DOHH2 (cell line): Measurements from ENCODE around the gene BABAM2.

Experiments
- H3F3A ChIP-seq: fragments of 200-600 bp; sonication (generic), shearing (Covaris generic); 2 replicates; pipeline ENCODE4 v1.6.0; 2016; ENCODE audit warnings: antibody characterized with exemption, mild to moderate bottlenecking; ENCODE audit not compliant: control insufficient read depth, insufficient read depth
- H3K27ac ChIP-seq: fragments of 200-600 bp; sonication (generic); 2 replicates; pipeline ENCODE4 v1.5.1; 2014; ENCODE audit warnings: low read depth, mild to moderate bottlenecking, low read length, moderate library complexity
- H3K27me3 ChIP-seq: fragments of 200-600 bp; sonication (generic); 2 replicates; pipeline ENCODE4 v1.6.1; 2014; ENCODE audit warnings: mild to moderate bottlenecking, low read length, mixed read lengths; ENCODE audit not compliant: control insufficient read depth
- H3K36me3 ChIP-seq: fragments of 200-600 bp; sonication (generic); 2 replicates; pipeline ENCODE4 v1.6.1; 2014; ENCODE audit warnings: mild to moderate bottlenecking, low read length, moderate library complexity, mixed read lengths; ENCODE audit not compliant: control insufficient read depth
- H3K4me1 ChIP-seq: fragments of 200-600 bp; sonication (generic); 2 replicates; pipeline ENCODE4 v1.6.1; 2014; ENCODE audit warnings: mild to moderate bottlenecking, low read length, mixed read lengths; ENCODE audit not compliant: control insufficient read depth
- H3K4me2 ChIP-seq: fragments of 200-600 bp; sonication (generic); 2 replicates; pipeline ENCODE4 v1.6.0; 2014; ENCODE audit warnings: mild to moderate bottlenecking, low read length, moderate library complexity
- H3K4me3 ChIP-seq: fragments of 200-600 bp; sonication (generic); 2 replicates; pipeline ENCODE4 v1.5.1; 2014; ENCODE audit warnings: mild to moderate bottlenecking, low read length, mixed read lengths
- H3K79me2 ChIP-seq: fragments of 200-600 bp; sonication (generic); 2 replicates; pipeline ENCODE4 v1.6.1; 2014; ENCODE audit warnings: mild to moderate bottlenecking, low read length, mixed read lengths; ENCODE audit not compliant: control insufficient read depth
- H3K9me2 ChIP-seq: fragments of 200-600 bp; sonication (generic); replicated peaks from 2 replicates; pipeline ENCODE4 v1.6.1; 2014; ENCODE audit warnings: mild to moderate bottlenecking, low read length, mixed read lengths; ENCODE audit not compliant: control insufficient read depth
- H3K9me3 ChIP-seq: fragments of 200-600 bp; sonication (generic); 2 replicates; pipeline ENCODE4 v1.6.1; 2014; ENCODE audit warnings: antibody characterized with exemption, low read length, mixed read lengths; ENCODE audit not compliant: control insufficient read depth, insufficient read depth
- H4K20me1 ChIP-seq: fragments of 200-600 bp; sonication (generic); 2 replicates; pipeline ENCODE4 v1.6.0; 2014; ENCODE audit warnings: low read depth, mild to moderate bottlenecking, antibody characterized with exemption, low read length, moderate library complexity; ENCODE audit not compliant: control insufficient read depth, insufficient read depth
- EZH2phosphoT487 ChIP-seq: fragments of 200-600 bp; sonication (generic); IDR thresholded peaks from 2 replicates; pipeline ENCODE4 v1.6.1; 2017; ENCODE audit warnings: borderline replicate concordance, mild to moderate bottlenecking, antibody characterized with exemption, low read length, moderate library complexity, mixed read lengths
- TF ChIP-seq, protein P1 (sequence below): fragments of 200-600 bp; sonication (generic); IDR thresholded peaks from one replicate; pipeline ENCODE4 v1.5.1; 2014; ENCODE audit warnings: antibody characterized with exemption, mild to moderate bottlenecking, low read depth, low read length; ENCODE audit not compliant: poor library complexity, severe bottlenecking

BABAM2 gene

DNA sequence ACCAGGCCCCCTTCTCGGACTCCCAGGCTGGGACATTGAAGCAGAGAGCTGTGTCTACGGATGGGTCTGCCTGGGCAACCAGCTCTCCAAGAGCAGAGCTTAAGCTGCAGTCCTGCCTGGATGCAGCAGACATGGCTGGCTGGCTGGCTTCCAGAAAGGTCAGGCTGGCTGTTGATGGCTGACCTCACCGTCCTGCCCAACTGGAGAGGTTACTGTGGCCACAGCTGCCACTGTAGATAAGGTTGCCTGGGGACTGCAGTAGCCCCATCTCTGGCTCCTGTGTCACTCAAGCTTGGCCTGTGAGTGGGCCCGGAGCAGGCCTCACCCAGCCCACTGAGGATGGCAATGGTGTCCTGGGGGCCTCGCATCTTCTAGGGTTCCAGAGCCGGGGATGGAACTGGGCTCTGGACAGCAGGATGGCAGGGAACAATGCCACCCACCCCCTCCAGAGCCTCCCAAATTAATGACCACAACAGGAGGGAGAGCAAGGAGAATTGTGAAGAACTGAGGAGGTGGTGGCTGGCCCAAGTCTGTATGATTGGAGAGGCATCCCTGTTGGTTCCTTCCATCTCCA, 465.1 kb downstream of the BABAM2 start:
- H3K27me3 ChIP-seq, result no peaks in the 10 kb centered on the region
- TF ChIP-seq, protein P1, sequence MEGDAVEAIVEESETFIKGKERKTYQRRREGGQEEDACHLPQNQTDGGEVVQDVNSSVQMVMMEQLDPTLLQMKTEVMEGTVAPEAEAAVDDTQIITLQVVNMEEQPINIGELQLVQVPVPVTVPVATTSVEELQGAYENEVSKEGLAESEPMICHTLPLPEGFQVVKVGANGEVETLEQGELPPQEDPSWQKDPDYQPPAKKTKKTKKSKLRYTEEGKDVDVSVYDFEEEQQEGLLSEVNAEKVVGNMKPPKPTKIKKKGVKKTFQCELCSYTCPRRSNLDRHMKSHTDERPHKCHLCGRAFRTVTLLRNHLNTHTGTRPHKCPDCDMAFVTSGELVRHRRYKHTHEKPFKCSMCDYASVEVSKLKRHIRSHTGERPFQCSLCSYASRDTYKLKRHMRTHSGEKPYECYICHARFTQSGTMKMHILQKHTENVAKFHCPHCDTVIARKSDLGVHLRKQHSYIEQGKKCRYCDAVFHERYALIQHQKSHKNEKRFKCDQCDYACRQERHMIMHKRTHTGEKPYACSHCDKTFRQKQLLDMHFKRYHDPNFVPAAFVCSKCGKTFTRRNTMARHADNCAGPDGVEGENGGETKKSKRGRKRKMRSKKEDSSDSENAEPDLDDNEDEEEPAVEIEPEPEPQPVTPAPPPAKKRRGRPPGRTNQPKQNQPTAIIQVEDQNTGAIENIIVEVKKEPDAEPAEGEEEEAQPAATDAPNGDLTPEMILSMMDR, result no peak
- TF ChIP-seq EZH2phosphoT487, result no peak
- H4K20me1 ChIP-seq, result no peaks in the 10 kb centered on the region
- H3K79me2 ChIP-seq, result no peaks in the 10 kb centered on the region
- H3K4me3 ChIP-seq, result no peak overlapping the region
- no peaks in the 10 kb centered on the region for H3K9me2 ChIP-seq
- no peaks in the 10 kb centered on the region for H3F3A ChIP-seq
- no peaks in the 10 kb centered on the region for H3K36me3 ChIP-seq
- no peaks in the 10 kb centered on the region for H3K9me3 ChIP-seq
- H3K4me1 ChIP-seq, result no peaks in the 10 kb centered on the region; the same call in 1 of the 2 replicates
- no peak overlapping the region for H3K4me2 ChIP-seq
- H3K27ac ChIP-seq, result no peak overlapping the region

DNA sequence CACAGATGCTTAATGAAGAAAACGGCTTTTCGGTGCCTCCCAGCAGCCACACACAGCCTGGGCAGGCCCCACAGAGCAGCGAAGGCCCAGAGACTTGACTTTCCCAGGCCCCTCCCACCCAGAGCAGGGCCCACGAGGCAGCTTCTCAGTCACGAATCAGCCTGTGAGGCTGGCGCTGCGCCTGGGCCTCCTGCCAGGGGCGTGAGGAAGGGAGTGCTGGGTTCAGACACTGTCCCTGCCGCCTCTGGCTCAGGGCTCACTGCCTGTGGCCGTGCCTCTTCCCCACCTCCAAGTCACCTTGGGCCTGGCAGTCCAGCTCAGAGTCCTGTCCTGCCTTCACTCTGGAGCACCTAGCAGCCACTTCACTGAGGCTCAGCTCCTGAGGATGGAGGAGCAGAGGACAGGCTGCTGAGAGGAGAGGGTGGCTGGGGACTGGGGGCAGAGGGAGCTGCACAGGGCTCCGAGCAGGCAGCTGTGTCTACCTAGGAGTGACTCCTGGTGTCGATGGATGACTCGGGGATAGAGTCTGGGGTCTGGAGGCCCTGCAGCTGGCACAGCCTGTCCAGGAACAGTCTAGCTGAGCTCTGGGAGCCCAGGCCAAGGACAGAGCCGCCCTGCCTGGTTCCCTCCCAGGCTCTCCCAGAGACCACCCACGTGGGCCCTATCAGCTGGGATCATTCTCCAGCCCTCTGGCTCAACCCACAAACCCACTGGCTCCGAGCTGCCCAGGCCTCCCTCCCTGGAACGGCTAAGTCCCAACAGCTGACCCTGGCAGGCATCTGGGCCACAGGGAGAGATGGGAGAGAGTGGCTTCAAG, 465.8 kb downstream of the BABAM2 start:
- Histone ChIP-seq H3K27ac (no peak overlapping the region), H3K79me2 (no peaks in the 10 kb centered on the region), H3K9me3 (no peaks in the 10 kb centered on the region), H3F3A (no peaks in the 10 kb centered on the region), H3K4me2 (no peak overlapping the region), H4K20me1 (no peaks in the 10 kb centered on the region), H3K9me2 (no peaks in the 10 kb centered on the region), H3K36me3 (no peaks in the 10 kb centered on the region), H3K27me3 (no peaks in the 10 kb centered on the region), H3K4me1 (no peaks in the 10 kb centered on the region; the same call in 1 of the 2 replicates), H3K4me3 (no peak overlapping the region)
- TF ChIP-seq, protein P1, result no peak
- TF ChIP-seq EZH2phosphoT487, result no peak

DNA sequence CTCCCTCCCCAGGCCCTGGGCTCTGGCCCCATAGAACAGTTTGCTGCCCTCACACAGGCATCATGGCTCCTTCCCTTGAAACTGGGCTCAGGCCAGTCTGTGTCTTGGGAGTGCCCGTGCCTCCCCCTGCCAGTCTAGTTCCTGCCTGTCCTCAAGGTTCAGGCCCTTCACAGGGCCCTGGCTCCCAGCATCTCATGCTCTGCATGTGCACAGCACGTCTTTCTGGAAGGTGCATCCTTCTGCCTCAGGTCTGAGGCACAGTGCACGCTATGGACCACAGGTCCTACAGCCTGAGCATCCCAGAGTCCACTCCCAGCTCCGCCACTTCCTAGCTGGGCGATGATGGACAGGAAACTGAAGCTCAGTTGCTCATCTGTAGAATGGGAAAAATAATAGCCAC, 466.5 kb downstream of the BABAM2 start:
- Histone ChIP-seq H3K4me1 (no peaks in the 10 kb centered on the region; the same call in 1 of the 2 replicates), H3K27ac (no peak overlapping the region), H3K4me2 (no peak overlapping the region), H4K20me1 (no peaks in the 10 kb centered on the region), H3K4me3 (no peak overlapping the region), H3K36me3 (no peaks in the 10 kb centered on the region), H3K27me3 (no peaks in the 10 kb centered on the region), H3K79me2 (no peaks in the 10 kb centered on the region), H3K9me3 (no peaks in the 10 kb centered on the region), H3F3A (no peaks in the 10 kb centered on the region), H3K9me2 (no peaks in the 10 kb centered on the region)
- TF ChIP-seq, protein P1, result no peak
- no peak for TF ChIP-seq EZH2phosphoT487
